Mammary epithelial cell (primary cell): ENCODE measurements around the gene ATP11C.

Experiments
- EZH2 ChIP-seq: IDR thresholded peaks from 2 replicates; pipeline ENCODE4 v1.6.1; 2012; ENCODE audit warnings: low read length, inconsistent platforms, borderline replicate concordance
- TF ChIP-seq, protein P1 (sequence below), 2 donors: IDR thresholded peaks in 1 of 2; conservative IDR thresholded peaks in 1 of 2; 2 replicates each; pipeline ENCODE4 v1.5.1; 2011 to 2012; ENCODE audit warnings: inconsistent platforms in 2 of 2, low read length in 2 of 2, mild to moderate bottlenecking in 2 of 2, control low read depth in 1 of 2, low read depth in 1 of 2; ENCODE audit not compliant: insufficient read depth in 1 of 2; ENCODE audit errors: extremely low read depth in 1 of 2

DNA sequence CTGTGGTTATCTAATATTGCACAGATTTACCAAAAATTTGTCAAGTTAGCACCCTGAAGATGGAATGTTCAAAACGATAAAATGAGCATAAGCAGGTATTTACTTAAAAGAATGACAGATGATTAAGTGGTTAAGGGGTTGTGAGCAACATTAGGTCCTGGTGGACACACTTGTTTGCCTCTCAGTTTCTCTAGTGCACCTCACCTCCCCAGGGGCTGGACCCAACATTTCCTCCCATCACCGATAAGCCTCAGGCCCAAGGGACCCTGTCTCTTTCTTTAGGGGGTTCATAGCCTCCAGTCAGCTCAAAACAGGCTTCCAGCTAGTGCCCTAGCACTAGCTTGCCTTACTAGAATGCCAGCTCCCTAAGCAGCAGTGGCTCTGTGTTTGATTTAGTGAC is 88.0 kb downstream of the ATP11C start:
- TF ChIP-seq, protein P1, sequence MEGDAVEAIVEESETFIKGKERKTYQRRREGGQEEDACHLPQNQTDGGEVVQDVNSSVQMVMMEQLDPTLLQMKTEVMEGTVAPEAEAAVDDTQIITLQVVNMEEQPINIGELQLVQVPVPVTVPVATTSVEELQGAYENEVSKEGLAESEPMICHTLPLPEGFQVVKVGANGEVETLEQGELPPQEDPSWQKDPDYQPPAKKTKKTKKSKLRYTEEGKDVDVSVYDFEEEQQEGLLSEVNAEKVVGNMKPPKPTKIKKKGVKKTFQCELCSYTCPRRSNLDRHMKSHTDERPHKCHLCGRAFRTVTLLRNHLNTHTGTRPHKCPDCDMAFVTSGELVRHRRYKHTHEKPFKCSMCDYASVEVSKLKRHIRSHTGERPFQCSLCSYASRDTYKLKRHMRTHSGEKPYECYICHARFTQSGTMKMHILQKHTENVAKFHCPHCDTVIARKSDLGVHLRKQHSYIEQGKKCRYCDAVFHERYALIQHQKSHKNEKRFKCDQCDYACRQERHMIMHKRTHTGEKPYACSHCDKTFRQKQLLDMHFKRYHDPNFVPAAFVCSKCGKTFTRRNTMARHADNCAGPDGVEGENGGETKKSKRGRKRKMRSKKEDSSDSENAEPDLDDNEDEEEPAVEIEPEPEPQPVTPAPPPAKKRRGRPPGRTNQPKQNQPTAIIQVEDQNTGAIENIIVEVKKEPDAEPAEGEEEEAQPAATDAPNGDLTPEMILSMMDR (conservative IDR thresholded peaks at IDR 0.05 in 1 of 2, IDR thresholded peaks at IDR 0.05 in 1 of 2; ENCODE audit: extremely low read depth in 1 of 2, insufficient read depth in 1 of 2, low read depth in 1 of 2, low read length in 2 of 2), result no peak
- no peak for TF ChIP-seq EZH2
